HG03066 (cell line): ENCODE measurements around the gene PTX4.

Experiments
- ATAC-seq: cut with Tn5 transposase; IDR thresholded peaks from one replicate; pipeline ENCODE4 v1.9.1; 2021; ENCODE audit warnings: low read depth; ENCODE audit not compliant: unreplicated experiment

Gene PTX4

DNA sequence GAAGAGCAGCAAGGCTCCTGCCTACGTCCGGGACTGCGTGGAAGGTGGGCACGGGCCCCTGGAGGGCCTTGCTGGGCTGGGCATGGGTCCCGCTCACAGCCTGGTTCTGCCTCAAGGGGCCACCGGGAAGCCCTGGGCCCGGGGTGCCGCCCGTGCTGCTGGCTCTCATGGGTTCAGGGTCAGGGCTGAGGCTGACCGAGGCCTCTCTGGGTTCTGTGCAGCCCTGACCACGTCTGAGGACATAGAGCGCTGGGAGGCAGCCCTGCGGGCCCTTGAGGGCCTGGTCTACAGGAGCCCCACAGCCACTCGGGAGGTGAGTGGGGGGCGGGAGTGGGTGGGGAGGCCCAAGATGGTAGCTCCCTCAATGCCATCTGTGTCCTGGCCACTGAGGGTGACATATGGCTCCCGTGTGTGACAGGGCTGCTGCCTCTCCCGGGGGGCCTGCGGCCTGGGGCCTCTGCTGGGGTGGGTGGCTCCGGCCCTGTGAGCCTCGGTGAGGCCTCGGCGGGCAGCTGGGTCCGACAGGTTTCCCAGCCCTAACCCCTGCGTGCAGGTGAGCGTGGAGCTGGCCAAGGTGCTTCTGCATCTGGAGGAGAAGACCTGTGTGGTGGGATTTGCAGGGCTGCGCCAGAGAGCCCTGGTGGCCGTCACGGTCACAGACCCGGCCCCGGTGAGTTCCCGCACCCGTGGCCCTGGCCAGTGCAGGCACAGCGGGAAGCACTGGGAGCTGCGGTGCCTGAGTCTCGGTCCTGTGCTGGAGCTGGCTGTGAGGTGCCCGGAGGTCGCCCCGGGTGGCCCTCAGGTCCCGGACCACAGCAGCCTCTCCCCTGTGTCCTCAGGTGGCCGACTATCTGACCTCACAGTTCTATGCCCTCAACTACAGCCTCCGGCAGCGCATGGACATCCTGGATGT is 13.6 kb upstream of the PTX4 start:
- no peak for ATAC-seq

DNA sequence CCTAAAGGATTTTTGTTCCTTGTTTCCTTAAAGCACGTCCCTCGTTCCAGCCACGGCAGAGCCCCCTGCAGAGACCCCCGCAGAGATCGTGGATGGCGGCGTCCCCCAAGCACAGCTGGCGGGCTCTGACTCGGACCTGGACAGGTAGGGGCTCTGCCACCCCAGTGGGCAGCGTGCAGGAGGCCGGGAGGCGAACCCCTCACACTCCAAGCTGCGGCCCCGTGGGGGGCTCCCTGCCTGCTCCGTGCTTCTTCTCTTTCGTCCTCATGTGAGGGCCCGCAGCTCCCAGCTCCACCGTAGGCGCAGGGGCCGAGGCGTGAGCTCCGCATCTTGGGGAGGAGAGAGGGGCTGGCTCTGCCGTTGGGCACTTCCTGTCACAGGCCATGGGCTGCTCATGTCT is 12.9 kb upstream of the PTX4 start:
- no peak for ATAC-seq

DNA sequence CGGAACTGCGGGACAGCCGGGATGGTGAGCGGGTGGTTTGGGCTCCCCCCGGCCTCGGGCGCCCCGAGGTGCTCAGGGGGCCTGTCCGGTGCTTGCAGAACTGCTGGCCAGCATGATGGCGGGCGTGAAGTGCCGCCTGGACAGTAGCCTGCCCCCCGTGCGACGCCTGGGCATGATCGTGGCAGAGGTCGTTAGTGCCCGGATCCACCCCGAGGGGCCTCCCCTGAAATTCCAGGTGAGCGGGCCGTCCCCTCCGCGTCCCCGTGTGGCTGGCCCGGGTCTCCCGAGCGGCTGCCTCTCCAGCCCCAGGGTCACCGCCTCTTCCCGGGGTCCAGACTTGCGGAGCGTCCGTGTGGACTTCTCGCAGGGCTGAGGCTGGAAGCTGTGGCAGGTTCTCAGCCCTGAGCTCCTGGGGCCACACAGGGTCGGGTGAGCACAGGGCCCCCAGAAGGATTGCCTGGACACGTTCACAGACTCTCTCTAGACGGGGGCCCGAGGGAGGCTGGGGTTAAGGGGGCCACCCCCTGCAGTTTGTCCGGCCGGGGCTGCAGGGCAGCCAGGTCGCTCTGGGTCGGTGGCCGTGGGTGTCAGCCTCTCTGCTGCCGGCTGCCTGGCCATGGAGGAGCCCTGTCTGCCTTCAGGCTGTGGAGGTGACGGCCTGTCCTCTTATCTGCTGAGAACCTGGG is 11.9 kb upstream of the PTX4 start:
- ATAC-seq, result no peak

DNA sequence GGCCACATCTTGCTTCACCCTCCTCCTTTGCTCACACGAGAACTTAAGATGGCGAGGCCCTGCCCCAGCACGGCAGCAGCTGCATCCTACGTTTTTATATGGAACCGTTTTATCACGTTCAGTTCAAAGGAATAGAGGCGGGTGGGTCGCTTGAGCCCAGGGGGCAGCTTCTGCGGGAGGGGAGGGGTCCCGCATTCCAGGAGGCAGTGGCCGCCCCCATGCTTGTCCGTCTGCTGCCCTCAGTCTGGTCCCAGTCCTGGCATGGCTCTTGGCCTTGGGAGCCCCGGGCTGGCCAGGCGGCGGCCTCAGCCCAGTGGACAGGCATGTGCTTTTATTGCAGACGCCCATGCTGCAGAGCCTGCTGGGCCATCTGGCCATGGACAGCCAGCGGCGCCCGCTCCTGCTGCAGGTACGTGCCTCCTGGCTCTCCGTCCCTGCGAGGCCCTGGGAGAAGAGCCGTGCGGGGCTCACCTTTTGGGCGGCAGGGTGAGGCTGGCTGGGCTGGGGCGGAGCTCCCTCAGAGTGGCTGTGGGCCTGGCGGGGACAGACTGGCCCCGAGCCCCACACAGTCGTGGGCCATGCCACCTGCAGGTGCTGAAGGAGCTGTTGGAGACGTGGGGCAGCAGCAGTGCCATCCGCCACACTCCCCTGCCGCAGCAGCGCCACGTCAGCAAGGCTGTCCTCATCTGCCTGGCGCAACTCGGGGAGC is 11.2 kb upstream of the PTX4 start:
- no peak for ATAC-seq

DNA sequence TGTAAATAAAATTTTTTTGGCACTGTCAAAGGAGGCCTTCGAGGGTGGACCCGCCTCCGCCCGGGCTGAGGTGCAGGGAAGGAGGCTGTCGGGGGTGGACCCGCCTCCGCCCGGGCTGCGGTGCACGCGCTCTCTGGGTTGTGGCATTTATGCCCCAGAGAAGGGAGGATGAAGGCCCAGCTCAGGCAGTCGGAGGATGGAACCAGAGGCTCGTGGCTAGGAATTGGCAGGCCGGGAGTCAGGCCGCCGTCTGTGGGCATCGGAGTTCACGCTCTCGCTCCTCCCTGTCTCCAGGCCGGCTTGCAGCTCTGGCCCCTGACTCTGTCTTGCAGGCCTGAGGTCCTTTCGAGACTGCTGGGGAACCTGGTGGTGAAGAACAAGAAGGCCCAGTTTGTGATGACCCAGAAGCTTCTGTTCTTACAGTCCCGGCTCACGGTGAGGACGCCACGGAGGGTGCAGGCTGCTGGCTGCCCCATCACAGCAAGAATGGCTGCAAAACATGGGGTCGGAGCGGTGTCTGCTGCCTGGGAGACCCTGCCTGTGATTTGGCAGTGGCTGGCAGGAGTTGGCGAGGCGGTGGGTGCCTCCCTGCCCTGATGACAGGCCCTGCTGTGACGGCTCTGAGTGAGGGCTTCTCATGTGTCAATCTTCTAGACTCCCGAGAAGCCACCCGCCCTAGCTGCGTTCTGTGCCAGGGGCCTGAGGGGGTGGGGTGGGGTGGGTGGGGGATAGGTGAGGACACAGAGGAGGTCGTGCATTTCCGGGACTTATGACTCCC is 10.3 kb upstream of the PTX4 start:
- ATAC-seq, result no peak

DNA sequence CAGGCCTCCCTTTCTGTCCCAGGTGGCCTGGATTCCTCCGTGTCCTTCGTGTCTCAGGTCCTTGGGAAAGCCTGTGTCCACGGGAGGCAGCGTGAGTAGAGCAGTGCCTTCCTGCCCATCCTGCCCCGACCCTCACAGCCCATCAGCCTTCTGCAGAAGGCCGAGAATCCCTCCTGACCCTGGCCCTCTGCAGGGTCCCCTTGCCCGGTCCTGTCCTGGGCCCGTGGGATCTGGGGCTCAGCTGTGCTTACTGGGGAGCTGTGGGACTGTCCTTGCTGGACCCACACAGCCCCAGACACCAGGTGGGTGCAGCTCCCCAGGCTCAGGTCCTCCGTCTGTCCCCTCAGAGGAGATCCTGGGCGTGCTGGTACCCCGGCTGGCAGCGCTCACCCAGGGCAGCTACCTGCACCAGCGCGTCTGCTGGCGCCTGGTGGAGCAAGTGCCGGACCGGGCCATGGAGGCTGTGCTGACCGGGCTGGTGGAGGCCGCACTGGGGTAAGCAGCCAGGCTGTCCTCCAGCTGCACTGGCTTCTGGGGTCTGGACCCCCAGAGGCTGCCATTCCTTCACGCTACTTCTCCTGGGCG is 8.4 kb upstream of the PTX4 start:
- no peak for ATAC-seq

DNA sequence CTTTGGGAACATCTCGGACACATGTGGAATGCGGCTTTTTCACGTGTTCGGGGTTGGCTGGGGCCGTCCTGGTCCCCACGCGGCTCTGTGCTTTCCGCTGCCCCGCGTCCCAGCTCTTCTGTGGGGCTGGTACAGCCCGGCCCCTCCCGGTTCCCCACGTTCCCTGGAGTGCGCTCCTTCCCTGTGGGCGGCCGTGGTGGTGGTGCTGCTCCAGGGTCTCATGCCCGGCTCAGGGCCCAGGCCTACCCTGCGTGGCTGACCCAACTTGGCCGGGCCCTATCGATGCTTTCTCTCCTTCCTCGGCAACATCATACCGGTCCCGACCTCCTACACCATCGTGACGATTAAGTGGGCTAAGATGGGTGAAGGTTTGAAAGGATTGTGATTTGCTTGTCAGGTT is 7.7 kb upstream of the PTX4 start:
- ATAC-seq, result no peak

DNA sequence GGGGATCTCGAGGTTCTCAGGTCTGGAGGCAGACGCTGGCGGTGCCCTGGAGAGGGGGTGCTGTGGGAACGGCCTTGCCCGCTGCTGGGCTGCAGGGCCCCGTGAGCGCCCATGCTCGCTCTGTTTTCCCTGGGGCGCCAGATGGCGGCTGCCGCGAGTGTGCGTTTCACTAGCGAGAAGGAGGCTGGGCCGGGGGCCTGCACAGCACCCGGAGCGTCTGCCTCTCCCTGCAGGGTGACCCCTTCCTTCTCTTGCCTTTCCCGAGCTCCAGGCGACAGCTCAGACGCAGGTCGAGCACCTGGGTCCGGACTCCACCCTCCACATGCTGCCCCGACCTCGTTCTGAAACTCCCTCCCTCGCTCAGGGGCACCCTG is 7.1 kb upstream of the PTX4 start:
- no peak for ATAC-seq

DNA sequence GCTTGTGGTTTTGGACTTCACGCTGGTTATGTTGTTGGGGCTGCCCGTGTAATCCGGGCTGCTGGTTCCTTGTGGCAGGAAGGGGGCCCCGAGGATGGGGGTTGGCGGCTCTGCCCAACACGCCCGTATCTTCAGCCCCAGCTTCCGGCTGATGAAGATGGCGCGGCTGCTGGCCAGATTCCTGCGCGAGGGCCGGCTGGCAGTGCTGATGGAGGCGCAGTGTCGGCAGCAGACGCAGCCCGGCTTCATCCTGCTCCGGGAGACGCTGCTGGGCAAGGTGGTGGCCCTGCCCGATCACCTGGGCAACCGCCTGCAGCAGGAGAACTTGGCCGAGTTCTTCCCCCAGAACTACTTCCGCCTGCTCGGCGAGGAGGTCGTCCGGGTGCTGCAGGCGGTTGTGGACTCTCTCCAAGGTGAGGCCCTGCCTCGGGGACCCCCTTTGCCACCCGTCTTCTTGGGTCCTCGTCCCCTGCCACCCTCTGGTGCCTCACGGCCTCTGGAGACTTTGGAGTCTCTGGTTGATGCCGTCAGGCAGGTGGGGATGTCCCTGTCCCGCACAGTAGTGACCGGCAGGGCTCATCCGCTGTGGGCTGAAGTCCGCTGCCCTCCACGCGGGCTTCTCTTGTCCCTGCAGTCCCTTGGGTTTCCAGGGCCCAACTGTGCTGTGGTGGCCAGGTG is 6.6 kb upstream of the PTX4 start:
- ATAC-seq, result no peak

DNA sequence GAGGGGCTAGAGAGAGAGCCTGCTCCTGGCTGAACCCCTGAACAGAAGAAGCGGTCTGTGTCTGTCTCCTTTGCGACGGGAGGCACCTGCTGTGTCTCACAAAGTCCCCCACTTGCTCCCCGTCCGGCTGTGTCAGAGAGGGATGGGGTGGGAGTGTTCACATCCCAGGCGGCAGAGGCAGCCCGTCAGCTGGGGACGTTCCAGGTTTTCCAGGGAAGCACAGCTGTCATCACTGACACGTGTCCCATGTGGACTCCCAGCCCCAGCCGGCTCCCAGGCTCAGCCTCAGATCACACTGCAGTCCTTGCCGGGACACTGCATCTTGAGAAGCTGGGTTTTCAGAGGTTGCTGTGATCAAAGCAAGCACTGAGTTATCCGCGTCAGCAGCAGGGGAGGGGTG is 6.0 kb upstream of the PTX4 start:
- no peak for ATAC-seq

DNA sequence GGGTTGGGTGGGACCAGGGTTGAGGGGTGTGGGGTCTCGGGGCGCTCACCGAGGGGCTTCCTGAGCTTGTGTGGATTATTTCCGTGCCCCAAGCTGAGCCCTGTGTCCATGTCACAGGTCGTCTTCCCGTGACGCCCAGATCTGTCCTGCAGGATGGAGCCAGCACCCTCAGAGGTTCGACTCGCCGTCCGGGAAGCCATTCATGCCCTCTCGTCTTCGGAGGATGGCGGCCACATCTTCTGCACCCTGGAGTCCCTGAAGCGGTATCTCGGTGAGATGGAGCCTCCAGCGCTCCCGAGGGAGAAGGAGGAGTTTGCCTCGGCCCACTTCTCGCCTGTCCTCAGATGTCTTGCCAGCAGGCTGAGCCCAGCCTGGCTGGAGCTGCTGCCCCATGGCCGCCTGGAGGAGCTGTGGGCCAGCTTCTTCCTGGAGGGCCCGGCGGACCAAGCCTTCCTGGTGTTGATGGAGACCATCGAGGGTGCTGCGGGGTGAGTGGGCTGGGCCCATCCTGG is 5.4 kb upstream of the PTX4 start:
- ATAC-seq, result no peak

DNA sequence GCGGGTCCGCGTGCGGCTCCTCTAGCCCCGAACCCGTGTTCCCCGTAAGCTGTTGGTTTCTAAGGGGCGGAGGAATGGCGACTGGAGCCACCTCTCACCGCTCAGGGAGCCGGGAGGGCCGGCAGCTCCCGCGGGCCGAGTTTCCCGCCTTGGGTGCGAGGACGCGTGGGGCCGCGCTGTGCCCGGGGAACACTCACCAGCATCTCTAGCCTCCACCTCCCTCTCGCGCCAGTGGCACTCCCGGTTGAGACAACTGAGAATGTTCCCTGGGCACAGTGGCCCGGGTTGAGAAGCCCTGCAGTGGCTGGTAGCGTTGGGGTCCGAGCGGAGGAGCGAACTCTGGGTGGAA is 5.0 kb upstream of the PTX4 start:
- no peak for ATAC-seq

DNA sequence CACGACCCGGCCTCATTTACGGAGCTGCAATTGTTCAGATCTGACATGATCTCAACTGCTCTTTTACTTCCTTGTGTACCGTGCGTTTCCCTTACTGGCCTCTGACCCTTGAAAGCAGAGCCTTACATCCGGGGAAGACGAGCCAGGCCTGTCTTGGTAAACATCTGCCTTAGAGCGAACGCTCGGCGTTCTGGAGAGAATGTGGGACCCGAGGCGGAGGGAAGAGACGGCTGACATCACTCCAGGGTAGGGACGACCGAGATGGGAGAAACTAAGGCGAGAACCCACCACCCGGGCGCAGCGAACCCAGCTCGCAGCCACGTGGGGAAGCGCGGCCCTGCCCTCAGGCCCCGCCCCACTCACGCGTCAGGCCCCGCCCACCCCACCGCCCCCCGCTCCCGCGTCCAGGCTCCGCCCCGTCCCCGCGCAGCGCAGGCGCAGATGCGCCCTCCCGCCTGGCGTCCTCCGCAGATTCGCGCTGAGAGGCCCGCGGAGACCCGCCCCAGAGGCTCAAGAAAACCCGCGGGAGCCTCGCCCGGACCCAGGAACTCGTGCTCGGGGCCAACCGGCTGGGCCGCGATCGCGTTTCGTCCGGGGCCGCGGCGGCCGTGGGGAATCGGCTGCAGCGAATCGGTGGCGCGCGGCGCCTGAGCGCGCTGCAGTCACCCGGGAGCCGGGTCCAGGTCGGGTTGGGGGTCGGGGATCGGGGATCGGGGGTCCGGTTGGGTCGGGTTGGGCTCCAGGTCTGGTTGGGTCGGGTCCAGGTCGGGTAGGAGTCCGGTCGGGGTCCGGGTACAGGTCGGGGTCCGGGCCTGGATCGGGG is 4.4 kb upstream of the PTX4 start, which contains the start of gene TELO2:
TSS of gene TELO2 (plus strand) at position 438 of the 823 bp plus-strand sequence. CDS start 922 bp downstream, outside the sequence.
- ATAC-seq, result peak; percentile 64

DNA sequence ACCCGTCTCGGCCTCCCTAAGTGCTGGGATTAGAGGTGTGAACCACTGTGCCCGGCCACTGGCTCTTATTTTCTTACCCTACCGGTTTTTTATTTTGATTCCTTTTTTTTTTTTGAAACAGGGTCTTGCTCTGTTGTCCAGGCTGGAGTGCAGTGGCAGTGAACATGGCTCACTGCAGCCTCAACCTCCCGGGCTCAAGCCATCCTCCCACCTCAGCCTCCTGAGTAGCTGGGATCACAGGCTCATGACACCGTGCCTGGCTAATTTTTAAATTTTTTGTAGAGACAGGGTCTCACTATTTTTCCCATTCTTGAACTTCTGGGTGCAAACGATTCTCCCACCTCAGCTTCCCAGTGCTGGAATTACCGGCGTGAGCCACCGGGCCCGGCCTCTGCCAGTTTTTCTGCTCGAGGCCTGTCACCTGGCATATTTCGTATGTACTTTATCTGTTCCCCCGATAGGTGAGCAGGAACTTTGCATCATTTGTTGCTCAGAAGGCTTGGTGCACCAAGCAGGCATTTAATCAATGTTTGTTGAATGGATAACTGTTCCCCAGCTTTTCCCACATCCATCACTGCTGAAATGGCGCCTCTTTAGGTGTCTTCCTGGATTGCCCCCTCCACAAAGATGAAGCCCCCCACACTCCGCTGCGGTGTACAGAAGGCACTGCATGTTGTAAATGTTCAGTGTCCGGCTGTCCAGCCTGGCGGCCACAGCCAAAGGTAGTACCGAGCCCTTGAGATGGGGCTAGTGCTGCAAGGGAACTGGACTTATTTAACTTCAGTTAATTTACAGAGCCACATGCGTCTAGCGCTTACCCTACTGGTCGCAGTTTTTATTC is 3.6 kb upstream of the PTX4 start:
- ATAC-seq, result no peak

DNA sequence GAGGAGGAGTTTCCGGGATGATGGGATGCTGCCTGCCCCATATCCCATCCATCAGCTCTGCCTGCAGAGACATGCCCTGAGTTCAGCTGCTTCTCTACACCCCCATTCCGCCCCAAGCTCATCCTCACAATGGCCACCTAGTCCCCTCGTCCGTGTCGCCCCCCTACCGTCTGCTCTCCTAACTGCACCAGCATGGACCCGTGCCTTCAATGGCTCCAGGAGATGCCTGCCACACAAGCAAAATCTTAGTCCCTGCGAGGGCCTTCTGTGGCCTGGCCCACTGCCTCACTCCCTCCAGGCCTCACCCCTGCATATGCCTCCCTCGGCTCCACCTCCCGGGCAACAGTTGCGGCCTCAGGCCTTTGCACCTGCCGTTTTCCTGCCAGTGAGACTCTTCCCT is 2.6 kb upstream of the PTX4 start:
- ATAC-seq, result no peak

DNA sequence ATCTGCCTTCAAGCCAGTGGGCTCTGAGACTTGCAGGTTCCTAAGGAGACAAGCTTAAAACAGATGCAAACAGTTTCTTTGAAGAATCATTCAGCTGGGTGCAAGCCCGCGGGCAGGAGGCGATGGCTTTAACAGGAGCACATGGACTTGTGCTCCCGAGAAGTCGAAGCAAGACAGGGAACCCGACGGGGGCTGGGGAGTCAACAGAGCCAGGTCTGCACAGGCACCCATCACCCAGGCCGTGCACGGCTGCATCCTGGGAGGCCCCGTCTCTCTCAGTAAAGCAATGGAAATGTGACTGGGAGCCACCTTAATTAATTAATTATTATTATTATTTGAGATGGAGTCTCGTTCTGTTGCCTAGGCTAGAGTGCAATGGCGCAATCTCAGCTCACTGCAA is 333 bp upstream of the PTX4 start:
- ATAC-seq, result no peak

DNA sequence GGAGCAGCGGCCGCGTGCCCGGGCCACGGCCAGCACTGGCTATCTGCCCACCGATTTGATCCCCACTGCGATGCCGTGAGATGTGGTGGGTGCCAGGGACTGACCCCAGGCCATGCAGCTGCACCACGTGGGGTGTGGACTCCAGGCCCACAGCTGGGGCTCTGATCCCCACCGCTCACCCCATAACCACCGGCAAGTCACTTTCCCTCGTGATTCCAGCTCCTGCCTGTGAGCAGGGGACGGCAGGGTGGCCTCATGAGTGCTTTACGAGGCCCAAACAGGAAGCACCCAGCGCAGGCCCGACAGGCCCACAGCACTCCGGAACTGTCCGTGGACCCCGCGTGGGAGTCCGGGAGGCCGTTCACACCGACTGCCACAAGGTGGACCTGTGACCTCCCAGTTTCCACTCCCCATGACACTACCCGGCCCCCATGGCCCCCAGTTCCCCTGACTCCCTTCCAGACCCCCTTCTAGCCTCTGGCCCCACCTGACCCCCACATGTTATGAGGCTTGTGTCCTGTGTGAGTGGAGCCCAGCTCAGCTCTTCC is 616 bp downstream of the PTX4 start:
- no peak for ATAC-seq
